ENCODE data around the gene TLE5. TPM values are rescaled to one million over a fixed set of nuclear protein-coding genes. Genes with fewer than 3 reads are reported as not detected.

TLE5 gene
- total RNA-seq, 4 donors from 2014 or later: 200 to 309 (median 226) TPM

DNA sequence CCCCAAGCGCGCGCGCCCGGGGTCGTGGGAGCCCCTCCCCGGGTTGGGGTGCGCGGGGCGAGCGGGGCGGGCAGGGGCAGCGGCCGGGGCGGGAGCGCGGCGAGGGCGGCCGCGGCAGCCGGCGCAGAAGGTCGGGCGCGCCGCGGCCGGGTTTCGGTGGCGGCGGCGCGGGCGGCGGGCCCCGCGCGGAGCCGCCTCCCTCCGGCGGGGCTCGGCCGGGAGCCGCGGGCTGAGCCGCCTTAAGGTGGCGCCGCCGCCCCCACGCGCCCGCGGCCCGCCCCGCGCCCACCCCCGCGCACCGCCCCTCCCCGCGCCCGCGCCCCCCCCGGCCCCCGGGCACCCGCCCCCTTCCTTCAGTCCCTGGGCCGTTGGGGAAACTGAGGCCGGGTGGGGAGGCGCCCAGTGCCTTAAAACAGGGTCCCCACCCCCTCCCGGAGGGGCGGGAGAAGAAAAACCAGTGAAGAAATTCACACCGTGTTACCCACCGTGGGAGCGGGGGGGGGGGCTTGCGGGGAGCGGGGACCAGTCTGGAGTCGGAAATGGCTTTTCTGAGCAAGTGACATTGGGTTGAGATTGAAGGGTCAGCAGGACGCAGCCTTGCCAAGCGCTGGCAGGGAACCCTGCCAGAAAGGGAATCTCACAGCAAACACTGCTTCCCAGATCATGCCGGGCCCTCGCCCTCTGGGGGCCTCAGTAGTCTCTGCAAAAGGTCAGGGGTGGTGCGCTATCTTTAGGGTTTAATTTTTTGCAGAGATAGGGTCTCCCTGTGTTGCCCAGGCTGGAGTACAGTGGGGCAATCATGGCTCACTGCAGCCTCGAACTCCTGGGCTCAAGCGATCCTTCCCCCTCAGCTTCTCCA lies 33.0 kb downstream of the TLE5 start, which contains the start of gene TLE2:
TSS of gene TLE2 (minus strand) at position 216 of the 859 bp plus-strand sequence. CDS start 376 bp downstream, outside the sequence.
- TF ChIP-seq, protein P1, sequence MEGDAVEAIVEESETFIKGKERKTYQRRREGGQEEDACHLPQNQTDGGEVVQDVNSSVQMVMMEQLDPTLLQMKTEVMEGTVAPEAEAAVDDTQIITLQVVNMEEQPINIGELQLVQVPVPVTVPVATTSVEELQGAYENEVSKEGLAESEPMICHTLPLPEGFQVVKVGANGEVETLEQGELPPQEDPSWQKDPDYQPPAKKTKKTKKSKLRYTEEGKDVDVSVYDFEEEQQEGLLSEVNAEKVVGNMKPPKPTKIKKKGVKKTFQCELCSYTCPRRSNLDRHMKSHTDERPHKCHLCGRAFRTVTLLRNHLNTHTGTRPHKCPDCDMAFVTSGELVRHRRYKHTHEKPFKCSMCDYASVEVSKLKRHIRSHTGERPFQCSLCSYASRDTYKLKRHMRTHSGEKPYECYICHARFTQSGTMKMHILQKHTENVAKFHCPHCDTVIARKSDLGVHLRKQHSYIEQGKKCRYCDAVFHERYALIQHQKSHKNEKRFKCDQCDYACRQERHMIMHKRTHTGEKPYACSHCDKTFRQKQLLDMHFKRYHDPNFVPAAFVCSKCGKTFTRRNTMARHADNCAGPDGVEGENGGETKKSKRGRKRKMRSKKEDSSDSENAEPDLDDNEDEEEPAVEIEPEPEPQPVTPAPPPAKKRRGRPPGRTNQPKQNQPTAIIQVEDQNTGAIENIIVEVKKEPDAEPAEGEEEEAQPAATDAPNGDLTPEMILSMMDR (IDR thresholded peaks at IDR 0.05; ENCODE audit: low read depth): no peak

DNA sequence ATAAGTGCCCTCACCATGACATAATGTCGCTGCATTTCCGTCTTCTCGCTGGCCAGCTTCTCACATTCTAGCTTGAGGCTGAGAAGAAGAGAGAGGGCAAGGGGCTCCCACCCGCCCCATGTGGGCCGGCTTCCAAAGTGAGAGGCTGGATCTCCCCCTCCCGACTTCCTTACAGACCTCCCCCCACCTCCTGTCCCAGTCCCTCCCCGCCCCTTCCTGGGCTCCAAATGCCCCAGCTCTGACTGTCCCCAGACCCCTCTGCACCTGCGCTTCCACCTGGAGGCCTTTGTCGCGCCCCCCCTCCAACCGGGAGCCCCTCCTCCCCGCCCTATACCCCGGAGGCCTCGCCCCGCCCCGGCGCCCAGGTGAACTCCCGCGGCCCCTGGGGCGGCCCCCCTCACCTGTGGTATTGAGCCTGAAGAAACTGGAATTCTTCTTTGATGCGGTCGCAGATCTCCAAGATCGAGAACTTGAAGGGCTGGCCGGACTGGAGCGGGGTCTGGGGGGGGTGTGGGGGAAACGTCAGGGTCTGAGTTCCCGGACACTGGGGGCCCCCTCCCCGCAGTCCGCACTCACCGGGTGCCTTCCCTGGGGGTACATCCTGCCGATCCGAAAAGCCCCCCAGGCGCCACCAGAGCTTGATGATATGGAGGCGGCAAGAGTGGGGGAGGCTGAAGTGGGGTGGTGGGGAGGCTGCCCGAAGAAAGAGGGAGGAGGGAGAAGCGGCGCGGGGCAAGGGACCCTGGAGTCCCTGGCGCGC lies 33.8 kb downstream of the TLE5 start:
- TF ChIP-seq, protein P1 (IDR thresholded peaks at IDR 0.05; ENCODE audit: low read depth): no peak

DNA sequence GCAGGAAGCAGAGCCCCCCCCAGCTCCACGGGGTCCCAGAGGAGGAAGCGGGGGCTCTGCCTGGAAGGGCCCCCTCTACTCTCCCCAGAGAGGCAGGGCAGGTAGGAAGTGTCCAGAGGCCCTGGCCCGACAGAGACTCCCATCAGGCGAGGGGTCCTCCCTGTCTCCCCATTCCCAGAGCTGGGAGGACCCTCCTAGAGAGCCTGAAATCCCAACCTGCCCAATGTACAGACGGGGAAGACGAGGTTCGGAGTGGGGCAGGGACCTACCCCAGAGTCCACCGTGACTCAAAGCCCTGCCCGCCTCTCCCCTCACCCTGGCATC lies 34.4 kb downstream of the TLE5 start:
- TF ChIP-seq, protein P1 (IDR thresholded peaks at IDR 0.05; ENCODE audit: low read depth): no peak

DNA sequence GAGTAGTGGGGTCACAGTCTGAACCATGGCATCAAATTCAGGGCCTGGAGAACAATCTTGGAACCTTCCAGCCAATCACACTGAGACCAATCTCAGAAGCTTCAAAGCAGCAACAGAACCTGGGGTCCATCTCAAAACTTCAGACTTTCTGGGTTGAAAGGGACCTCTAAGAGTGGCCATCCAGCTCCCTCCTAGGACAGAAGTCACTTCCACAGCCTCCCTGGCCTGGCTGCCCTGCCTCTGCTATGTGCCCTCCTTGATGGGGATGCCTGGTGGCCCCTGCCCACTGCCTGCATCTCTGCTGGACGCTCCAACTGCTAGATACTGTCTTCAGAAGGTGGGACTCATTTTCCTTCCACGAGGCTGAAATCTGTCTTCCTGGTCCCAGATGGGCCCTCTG lies 35.0 kb downstream of the TLE5 start:
- TF ChIP-seq, protein P1 (IDR thresholded peaks at IDR 0.05; ENCODE audit: low read depth): no peak

DNA sequence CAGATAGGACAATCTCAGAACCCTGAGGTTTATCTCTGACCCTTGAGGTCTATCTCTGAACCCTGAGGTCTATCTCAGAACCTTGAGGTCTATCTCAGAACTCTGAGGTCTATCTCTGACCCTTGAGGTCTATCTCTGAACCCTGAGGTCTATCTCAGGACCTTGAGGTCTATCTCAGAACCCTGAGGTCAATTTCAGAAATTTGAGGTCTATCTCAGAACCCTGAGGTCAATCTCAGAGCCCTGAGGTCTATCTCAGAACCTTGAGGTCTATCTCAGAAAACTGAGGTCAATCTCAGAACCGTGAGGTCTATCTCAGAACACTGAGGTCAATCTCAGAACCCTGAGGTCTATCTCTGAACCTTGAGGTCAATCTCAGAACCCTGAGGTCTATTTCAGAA lies 35.5 kb downstream of the TLE5 start:
- TF ChIP-seq, protein P1 (IDR thresholded peaks at IDR 0.05; ENCODE audit: low read depth): no peak

DNA sequence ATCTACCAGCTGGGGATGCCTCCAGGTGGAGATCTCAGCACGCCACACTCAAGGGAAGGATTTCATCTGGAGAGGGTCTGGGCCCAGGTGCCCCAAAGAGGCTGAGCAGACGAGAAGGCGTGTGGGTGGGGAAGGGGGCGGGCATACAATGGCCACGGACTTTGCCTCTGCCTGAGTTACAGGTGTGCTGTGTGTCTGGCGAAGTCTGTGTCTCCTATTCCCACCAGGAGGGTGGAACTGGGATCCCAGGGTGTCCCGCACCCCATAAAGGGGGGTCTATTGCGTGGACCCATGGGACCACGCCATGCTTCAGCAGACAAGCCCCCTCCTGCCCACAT lies 36.8 kb downstream of the TLE5 start:
- TF ChIP-seq, protein P1 (IDR thresholded peaks at IDR 0.05; ENCODE audit: low read depth): no peak

DNA sequence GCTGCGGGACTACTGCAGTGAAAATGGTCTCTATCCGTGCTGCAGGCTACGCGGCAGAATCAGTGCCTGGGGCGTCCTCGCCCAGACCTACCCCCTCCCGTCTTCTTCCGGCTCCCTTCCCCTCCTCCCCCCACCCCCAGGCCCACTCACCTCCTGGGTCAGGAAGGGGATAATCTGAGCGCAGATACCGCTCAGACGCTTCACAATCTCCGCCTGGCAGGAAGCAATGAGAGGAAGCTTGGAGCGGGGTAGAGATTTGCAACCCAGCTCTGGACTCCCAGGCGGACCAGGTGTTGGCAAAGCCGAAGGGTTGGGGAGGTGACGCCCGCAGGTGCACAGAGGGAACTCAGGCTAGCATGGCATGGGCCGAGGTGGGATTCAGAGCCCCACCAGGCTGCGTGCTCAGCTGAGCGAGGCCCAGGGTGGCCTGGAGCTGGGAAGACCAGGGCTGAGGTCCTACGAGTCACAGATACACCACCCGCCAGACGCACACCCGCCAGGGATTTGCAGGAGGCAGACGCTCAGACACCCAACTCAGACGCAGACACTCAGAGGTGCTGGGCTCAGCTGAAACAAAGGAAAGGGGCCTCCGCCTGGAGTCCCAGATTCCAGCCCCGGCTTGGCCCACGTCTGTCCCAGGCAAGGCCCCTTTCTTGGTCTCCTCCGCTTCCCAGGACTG lies 37.3 kb downstream of the TLE5 start:
- TF ChIP-seq, protein P1 (IDR thresholded peaks at IDR 0.05; ENCODE audit: low read depth): no peak
